ENCODE results near the gene WFDC12.

WFDC12 gene

DNA sequence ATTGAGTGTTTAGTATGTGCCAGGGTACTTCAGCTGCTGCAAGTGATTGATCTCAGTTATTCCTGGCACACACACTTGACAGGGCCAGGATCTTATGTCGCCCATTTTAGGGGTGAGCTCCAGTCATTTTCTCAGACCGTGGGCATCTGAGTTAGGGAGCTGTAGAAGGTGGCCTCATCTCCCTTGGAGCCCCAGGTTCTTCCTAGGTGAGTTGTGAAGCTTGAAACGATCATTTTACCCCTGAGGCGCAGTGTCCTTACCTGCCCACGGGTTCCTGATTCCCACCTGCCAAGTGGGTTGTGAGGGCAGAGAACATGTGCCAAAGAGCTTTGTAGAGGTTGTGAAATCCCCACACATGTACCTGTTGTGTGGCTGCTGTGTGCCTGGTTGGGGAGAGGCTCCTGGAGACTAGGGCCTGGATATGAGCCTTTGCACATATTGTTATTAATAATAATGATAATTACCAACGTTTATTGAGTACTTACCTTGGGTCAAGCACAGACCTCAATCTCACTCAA lies 22.9 kb downstream of the WFDC12 start:
- TF ChIP-seq, protein P1, sequence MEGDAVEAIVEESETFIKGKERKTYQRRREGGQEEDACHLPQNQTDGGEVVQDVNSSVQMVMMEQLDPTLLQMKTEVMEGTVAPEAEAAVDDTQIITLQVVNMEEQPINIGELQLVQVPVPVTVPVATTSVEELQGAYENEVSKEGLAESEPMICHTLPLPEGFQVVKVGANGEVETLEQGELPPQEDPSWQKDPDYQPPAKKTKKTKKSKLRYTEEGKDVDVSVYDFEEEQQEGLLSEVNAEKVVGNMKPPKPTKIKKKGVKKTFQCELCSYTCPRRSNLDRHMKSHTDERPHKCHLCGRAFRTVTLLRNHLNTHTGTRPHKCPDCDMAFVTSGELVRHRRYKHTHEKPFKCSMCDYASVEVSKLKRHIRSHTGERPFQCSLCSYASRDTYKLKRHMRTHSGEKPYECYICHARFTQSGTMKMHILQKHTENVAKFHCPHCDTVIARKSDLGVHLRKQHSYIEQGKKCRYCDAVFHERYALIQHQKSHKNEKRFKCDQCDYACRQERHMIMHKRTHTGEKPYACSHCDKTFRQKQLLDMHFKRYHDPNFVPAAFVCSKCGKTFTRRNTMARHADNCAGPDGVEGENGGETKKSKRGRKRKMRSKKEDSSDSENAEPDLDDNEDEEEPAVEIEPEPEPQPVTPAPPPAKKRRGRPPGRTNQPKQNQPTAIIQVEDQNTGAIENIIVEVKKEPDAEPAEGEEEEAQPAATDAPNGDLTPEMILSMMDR (IDR thresholded peaks at IDR 0.05) = no peak
- Histone ChIP-seq H3K4me1 (ENCODE audit: control insufficient read depth in 1 of 2, insufficient read depth in 1 of 2, low read depth in 1 of 2, low read length in 1 of 2) (peaks cover 13 to 15% of the 10 kb centered on the region in 2 experiments), H3K27me3 (peaks cover 91% of the 10 kb centered on the region), H3K36me3 (no peaks in the 10 kb centered on the region), H3K27ac (no peak overlapping the region), H3K4me3 (ENCODE audit: low read depth in 1 of 2, low read length in 1 of 2) (no peak overlapping the region), H3K9me3 (no peaks in the 10 kb centered on the region)

- TF ChIP-seq, protein P1 (IDR thresholded peaks at IDR 0.05) = no peak
- H3K9me3 ChIP-seq = no peaks in the 10 kb centered on the region
- no peak within 1 kb of the TSS for H3K27ac ChIP-seq
- H3K4me3 ChIP-seq (ENCODE audit: low read depth in 1 of 2, low read length in 1 of 2) = no peak within 1 kb of the TSS
- peaks cover 13 to 15% of the 10 kb centered on the region in 2 experiments for H3K4me1 ChIP-seq (ENCODE audit: control insufficient read depth in 1 of 2, insufficient read depth in 1 of 2, low read depth in 1 of 2, low read length in 1 of 2)
- H3K36me3 ChIP-seq = no peaks in the 10 kb centered on the region
- peaks cover 89% of the 10 kb centered on the region for H3K27me3 ChIP-seq
These were observed 23.6 kb downstream of the WFDC12 start, which contains the start of gene KCNS1 for GRCh38 chr20:45100563-45101245. Gene KCNS1, minus strand, starts transcription at chr20:45101127. Its CDS starts 1,891 bp downstream, at chr20:45099236.

DNA sequence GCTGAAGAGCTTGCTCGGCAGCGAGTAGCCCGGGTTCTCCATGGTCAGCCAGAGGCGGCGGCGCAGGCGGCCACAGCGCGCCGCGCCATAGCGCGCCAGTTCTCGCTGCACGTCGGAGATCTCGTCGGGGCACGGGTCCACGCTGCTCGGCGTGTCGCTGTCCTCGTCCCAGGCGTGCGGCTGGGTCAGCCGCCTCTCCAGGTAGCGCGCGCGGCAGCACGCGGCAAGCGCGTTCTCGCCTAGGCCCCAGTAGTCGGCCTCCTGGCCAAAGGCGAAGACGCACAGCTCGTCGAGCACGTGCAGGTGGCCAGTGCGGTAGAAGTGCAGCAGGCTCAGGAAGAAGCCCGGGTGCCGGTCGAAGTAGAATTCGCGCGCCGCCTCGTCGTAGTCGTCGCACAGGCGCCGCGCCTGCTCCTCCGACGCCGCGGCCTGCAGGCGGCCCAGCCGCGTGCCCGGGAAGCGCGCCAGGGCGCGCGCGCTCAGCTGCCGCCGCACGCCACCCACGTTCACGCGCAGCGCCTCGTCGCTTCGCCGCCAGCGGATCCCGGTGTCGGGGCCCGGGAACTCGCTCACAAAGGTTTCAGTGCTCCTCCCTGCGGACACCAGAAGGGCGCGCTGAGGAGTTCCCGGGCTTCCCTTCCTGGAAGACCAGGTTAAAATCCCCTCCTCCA lies 26.0 kb downstream of the WFDC12 start:
- peak overlapping the region; percentile 49 to 53 for H3K4me3 ChIP-seq (ENCODE audit: low read depth in 1 of 2, low read length in 1 of 2)
- TF ChIP-seq, protein P1 (IDR thresholded peaks at IDR 0.05) = no peak
- peaks cover 16% of the 10 kb centered on the region for H3K36me3 ChIP-seq
- H3K27ac ChIP-seq = no peak overlapping the region
- H3K4me1 ChIP-seq (ENCODE audit: control insufficient read depth in 1 of 2, insufficient read depth in 1 of 2, low read depth in 1 of 2, low read length in 1 of 2) = peaks cover 13 to 15% of the 10 kb centered on the region in 2 experiments
- peaks cover 73% of the 10 kb centered on the region for H3K27me3 ChIP-seq
- no peaks in the 10 kb centered on the region for H3K9me3 ChIP-seq

DNA sequence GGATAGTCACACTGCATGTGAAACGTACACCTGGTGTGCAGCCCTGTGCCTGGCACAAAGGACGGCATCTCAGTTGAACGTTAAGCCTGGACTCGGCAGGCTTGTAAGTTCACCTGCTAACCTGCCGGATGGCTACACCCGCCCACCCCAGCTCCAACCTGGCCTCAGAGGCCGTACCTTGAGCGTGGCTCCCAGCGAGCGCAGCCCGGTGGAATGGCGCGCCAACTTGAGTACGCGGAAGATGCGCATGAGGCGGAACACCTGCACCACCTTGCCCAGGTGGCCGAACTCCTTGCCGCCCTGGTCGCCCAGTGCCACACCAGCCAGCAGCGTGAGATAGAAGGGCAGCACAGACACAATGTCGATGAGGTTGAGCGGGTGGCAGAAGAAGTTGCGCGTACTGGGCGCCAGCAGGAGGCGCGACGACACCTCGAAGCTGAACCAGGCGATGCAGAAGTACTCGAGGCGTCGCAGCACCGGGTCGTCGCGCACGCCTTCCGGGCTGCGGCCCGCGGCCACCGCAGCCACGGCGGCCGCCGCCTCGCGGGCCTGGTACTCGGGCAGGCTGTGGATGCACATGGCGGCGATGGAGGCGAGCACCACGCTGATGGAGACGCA lies 26.7 kb downstream of the WFDC12 start:
- peaks cover 67% of the 10 kb centered on the region for H3K27me3 ChIP-seq
- peak overlapping the region; percentile 49 to 53 for H3K4me3 ChIP-seq (ENCODE audit: low read depth in 1 of 2, low read length in 1 of 2)
- no peak overlapping the region for H3K27ac ChIP-seq
- H3K9me3 ChIP-seq = no peaks in the 10 kb centered on the region
- H3K4me1 ChIP-seq (ENCODE audit: control insufficient read depth in 1 of 2, insufficient read depth in 1 of 2, low read depth in 1 of 2, low read length in 1 of 2) = peaks cover 13 to 15% of the 10 kb centered on the region in 2 experiments
- H3K36me3 ChIP-seq = peaks cover 22% of the 10 kb centered on the region
- TF ChIP-seq, protein P1 (IDR thresholded peaks at IDR 0.05) = peak; percentile 36

- no peak overlapping the region for H3K4me3 ChIP-seq (ENCODE audit: low read depth in 1 of 2, low read length in 1 of 2)
- no peaks in the 10 kb centered on the region for H3K9me3 ChIP-seq
- H3K36me3 ChIP-seq = peaks cover 30% of the 10 kb centered on the region
- peaks cover 59% of the 10 kb centered on the region for H3K27me3 ChIP-seq
- TF ChIP-seq, protein P1 (IDR thresholded peaks at IDR 0.05) = no peak
- peaks cover 13 to 15% of the 10 kb centered on the region in 2 experiments for H3K4me1 ChIP-seq (ENCODE audit: control insufficient read depth in 1 of 2, insufficient read depth in 1 of 2, low read depth in 1 of 2, low read length in 1 of 2)
- H3K27ac ChIP-seq = no peak overlapping the region
These were observed 27.5 kb downstream of the WFDC12 start for GRCh38 chr20:45096781-45097180.

All from neutrophil (primary cell).